ENCODE data around the gene C4B. TPM values are rescaled to one million over a fixed set of nuclear protein-coding genes. Genes with fewer than 3 reads are reported as not detected.

C4B gene
- total RNA-seq, 4 donors from 2014 or later, result 12.4 to 97.5 (median 46.3) TPM

- Histone ChIP-seq H3K27me3 (no peaks in the 10 kb centered on the region), H3K27ac (peak overlapping the region; percentile 92 to 96), H3K36me3 (no peaks in the 10 kb centered on the region), H3K9me3 (no peaks in the 10 kb centered on the region), H3K4me3 (no peak overlapping the region), H3K4me1 (peaks cover 22 to 27% of the 10 kb centered on the region in 2 donors)
- no peak for TF ChIP-seq POLR2A (IDR thresholded peaks at IDR 0.05)
- no peak for TF ChIP-seq CTCF (IDR thresholded peaks at IDR 0.05)
- DNase-seq, result no peak
- intact Hi-C loops (cut with DNase I; ENCODE audit: low total_unique reads), result no loop called here
Observed at GRCh38 chr6:32084780-32085179, 70.2 kb downstream of the C4B start.

Small RNAs within 50 kb of the gene (small RNA-seq; reads per million reads assigned to genes)
- not detected for gene RNA5SP206

Other genes starting within 250 kb of the C4B start
- 10 to 100 TPM in 1 of 4 donors, 1 to 10 TPM in 2, under 1 TPM in 1; 0.88 to 24.1 (median 3.1) TPM for gene VWA7, start 237.5 kb upstream of the C4B start, total RNA-seq
- gene VARS1, start 219.0 kb upstream of the C4B start, total RNA-seq, result 100 to 1,000 TPM in 1 of 4 donors, 10 to 100 TPM in 3; 35.6 to 118 (median 53.4) TPM
- gene LSM2, start 207.8 kb upstream of the C4B start, total RNA-seq, result 100 to 1,000 TPM in 1 of 4 donors, 10 to 100 TPM in 3; 37.1 to 119 (median 58.7) TPM
- gene HSPA1L, start 199.5 kb upstream of the C4B start, total RNA-seq, result 1 to 10 TPM in 3 of 4 donors, under 1 TPM in 1; 0.59 to 4.6 (median 2.3) TPM
- gene HSPA1A, start 199.3 kb upstream of the C4B start, total RNA-seq, result 100 to 1,000 TPM in 3 of 4 donors, 10 to 100 TPM in 1; 98.8 to 261 (median 170) TPM
- gene HSPA1B, start 187.1 kb upstream of the C4B start, total RNA-seq, result 100 to 1,000 TPM in 2 of 4 donors, 10 to 100 TPM in 2; 40.3 to 268 (median 152) TPM
- gene NEU1, start 152.0 kb upstream of the C4B start, total RNA-seq, result 10 to 100 TPM; 20.5 to 28.4 (median 23.4) TPM
- gene SLC44A4, start 135.8 kb upstream of the C4B start, total RNA-seq, result 10 to 100 TPM in 1 of 4 donors, 1 to 10 TPM in 3; 5.0 to 46.1 (median 5.8) TPM
- 10 to 100 TPM; 13.8 to 72.4 (median 66.2) TPM for gene EHMT2, start 117.1 kb upstream of the C4B start, total RNA-seq
- 10 to 100 TPM in 2 of 4 donors, 1 to 10 TPM in 1, not detected in 1; 2.4 to 15.3 (median 11.0) TPM for gene ZBTB12, start 112.7 kb upstream of the C4B start, total RNA-seq
- 10 to 100 TPM in 1 of 4 donors, 1 to 10 TPM in 3; 4.1 to 24.8 (median 4.6) TPM for gene C2, start 87.1 kb upstream of the C4B start, total RNA-seq
- gene CFB, start 68.7 kb upstream of the C4B start, total RNA-seq, result 10 to 100 TPM in 2 of 4 donors, 1 to 10 TPM in 1, not detected in 1; 6.2 to 32.6 (median 31.5) TPM
- gene NELFE, start 55.8 kb upstream of the C4B start, total RNA-seq, result 10 to 100 TPM; 30.3 to 73.0 (median 51.4) TPM
- gene SKIC2, start 55.6 kb upstream of the C4B start, total RNA-seq, result 10 to 100 TPM; 11.5 to 58.8 (median 35.6) TPM
- 10 to 100 TPM in 3 of 4 donors, 1 to 10 TPM in 1; 10.0 to 36.6 (median 14.7) TPM for gene DXO, start 42.7 kb upstream of the C4B start, total RNA-seq
- gene C4A, start 32.7 kb upstream of the C4B start, total RNA-seq, result 100 to 1,000 TPM in 1 of 4 donors, 10 to 100 TPM in 2, 1 to 10 TPM in 1; 3.8 to 100 (median 32.3) TPM
- 1 to 10 TPM in 1 of 4 donors, not detected in 3; 4.1 TPM for gene CYP21A2, start 23.6 kb downstream of the C4B start, total RNA-seq
- 100 to 1,000 TPM in 3 of 4 donors, 10 to 100 TPM in 1; 90.6 to 217 (median 181) TPM for gene TNXB, start 94.5 kb downstream of the C4B start, total RNA-seq
- 100 to 1,000 TPM in 1 of 4 donors, 10 to 100 TPM in 3; 16.4 to 121 (median 33.6) TPM for gene ATF6B, start 113.5 kb downstream of the C4B start, total RNA-seq
- 10 to 100 TPM in 1 of 4 donors, 1 to 10 TPM in 3; 1.3 to 10.3 (median 5.1) TPM for gene FKBPL, start 115.5 kb downstream of the C4B start, total RNA-seq
- gene PRRT1, start 137.1 kb downstream of the C4B start, total RNA-seq, result 1 to 10 TPM in 2 of 4 donors, not detected in 2; 8.0 to 9.4 TPM
- gene PPT2, start 139.3 kb downstream of the C4B start, total RNA-seq, result 10 to 100 TPM; 19.0 to 35.1 (median 28.9) TPM
- 10 to 100 TPM in 3 of 4 donors, 1 to 10 TPM in 1; 9.2 to 54.8 (median 20.2) TPM for gene EGFL8, start 149.8 kb downstream of the C4B start, total RNA-seq
- 10 to 100 TPM; 14.2 to 71.2 (median 37.7) TPM for gene AGPAT1, start 161.3 kb downstream of the C4B start, total RNA-seq
- 10 to 100 TPM; 45.6 to 84.7 (median 56.3) TPM for gene RNF5, start 163.6 kb downstream of the C4B start, total RNA-seq
- 10 to 100 TPM in 1 of 4 donors, 1 to 10 TPM in 1, under 1 TPM in 1, not detected in 1; 0.59 to 12.4 (median 2.5) TPM for gene AGER, start 169.5 kb downstream of the C4B start, total RNA-seq
- gene PBX2, start 175.4 kb downstream of the C4B start, total RNA-seq, result 100 to 1,000 TPM in 1 of 4 donors, 10 to 100 TPM in 3; 35.1 to 150 (median 57.7) TPM
- 1 to 10 TPM in 3 of 4 donors, not detected in 1; 2.3 to 9.7 (median 3.5) TPM for gene GPSM3, start 177.8 kb downstream of the C4B start, total RNA-seq
- gene NOTCH4, start 209.3 kb downstream of the C4B start, total RNA-seq, result 10 to 100 TPM; 10.9 to 75.2 (median 28.6) TPM